Liver (tissue), 9 donors: Measurements from ENCODE around the gene LCN10. TPM values are rescaled to one million over a fixed set of nuclear protein-coding genes. Genes with fewer than 3 reads are reported as not detected.

ENCODE experiments used
- DNase-seq: peaks from one replicate; pipeline ENCODE4 v3.0.0-alpha.2; 2017; ENCODE audit warnings: low spot score
- H3K27ac ChIP-seq, 2 donors: one replicate each; pipeline ENCODE4 v1.7.0; 2013; ENCODE audit warnings: inconsistent platforms in 2 of 2, low read length in 2 of 2, control low read depth in 1 of 2, low read depth in 1 of 2, mild to moderate bottlenecking in 1 of 2
- H3K27me3 ChIP-seq, 4 donors: one replicate each; pipeline versions ENCODE4 v1.6.1 to v1.7.0; 2013; ENCODE audit warnings: low read length in 3 of 4, inconsistent platforms in 1 of 4, mild to moderate bottlenecking in 1 of 4, moderate library complexity in 1 of 4; ENCODE audit not compliant: control insufficient read depth in 4 of 4, insufficient read depth in 4 of 4
- H3K36me3 ChIP-seq, 4 donors: one replicate each; pipeline versions ENCODE4 v1.6.1 to v1.7.0; 2013; ENCODE audit warnings: low read length in 3 of 4, mild to moderate bottlenecking in 3 of 4, low read depth in 1 of 4, moderate library complexity in 1 of 4; ENCODE audit not compliant: control insufficient read depth in 4 of 4, insufficient read depth in 3 of 4
- H3K4me1 ChIP-seq, 4 donors: one replicate each; pipeline versions ENCODE4 v1.6.1 to v1.7.0; 2013; ENCODE audit warnings: low read length in 3 of 4, mild to moderate bottlenecking in 3 of 4, moderate library complexity in 1 of 4; ENCODE audit not compliant: control insufficient read depth in 4 of 4, insufficient read depth in 4 of 4
- H3K4me3 ChIP-seq, 3 donors: one replicate each; pipeline versions ENCODE4 v1.6.1 to v1.7.0; 2013; ENCODE audit warnings: low read length in 3 of 3, control low read depth in 1 of 3, low read depth in 1 of 3, mild to moderate bottlenecking in 1 of 3
- H3K9ac ChIP-seq, 2 donors: one replicate each; pipeline ENCODE4 v1.7.0; 2013; ENCODE audit warnings: low read length in 2 of 2, mild to moderate bottlenecking in 2 of 2, moderate library complexity in 2 of 2, control low read depth in 1 of 2, low read depth in 1 of 2
- H3K9me3 ChIP-seq, 4 donors: one replicate each; pipeline versions ENCODE4 v1.6.1 to v1.7.0; 2013; ENCODE audit warnings: low read length in 3 of 4; ENCODE audit not compliant: control insufficient read depth in 4 of 4
- CTCF ChIP-seq: fragments of 150-350 bp; IDR thresholded peaks from 2 replicates; pipeline ENCODE4 v1.5.1; 2017; ENCODE audit warnings: improper control_type of control experiment, low read depth, low read length; ENCODE audit not compliant: missing input control
- FOXA2 ChIP-seq: IDR thresholded peaks from 2 replicates; pipeline ENCODE4 v1.6.1; 2016; ENCODE audit warnings: antibody characterized with exemption
- GABPA ChIP-seq, 2 donors: IDR thresholded peaks in 1 of 2; conservative IDR thresholded peaks in 1 of 2; 2 replicates each; pipeline ENCODE4 v1.6.1; 2016; ENCODE audit warnings: antibody characterized with exemption in 2 of 2, mild to moderate bottlenecking in 1 of 2, moderate library complexity in 1 of 2
- HNF4A ChIP-seq, 2 donors: conservative IDR thresholded peaks; 2 replicates each; pipeline ENCODE4 v1.6.1; 2016; ENCODE audit warnings: antibody characterized with exemption in 2 of 2, mild to moderate bottlenecking in 2 of 2
- HNF4G ChIP-seq: IDR thresholded peaks from 2 replicates; pipeline ENCODE4 v1.6.1; 2016; ENCODE audit warnings: antibody characterized with exemption
- JUND ChIP-seq, 2 donors: IDR thresholded peaks; 2 replicates each; pipeline ENCODE4 v1.6.1; 2016; ENCODE audit warnings: antibody characterized with exemption in 2 of 2
- NR2F2 ChIP-seq: IDR thresholded peaks from 2 replicates; pipeline ENCODE4 v1.6.1; 2016; ENCODE audit warnings: antibody characterized with exemption
- RAD21 ChIP-seq, 2 donors: IDR thresholded peaks; 2 replicates each; pipeline ENCODE4 v1.6.1; 2016; ENCODE audit warnings: antibody characterized with exemption in 2 of 2, mild to moderate bottlenecking in 2 of 2
- RXRA ChIP-seq, 2 donors: IDR thresholded peaks; 2 replicates each; pipeline ENCODE4 v1.6.1; 2017 to 2018; ENCODE audit warnings: antibody characterized with exemption in 2 of 2, mild to moderate bottlenecking in 1 of 2
- TAF1 ChIP-seq: conservative IDR thresholded peaks from 2 replicates; pipeline ENCODE4 v1.6.1; 2016; ENCODE audit warnings: antibody characterized with exemption, mild to moderate bottlenecking
- ZBTB33 ChIP-seq: IDR thresholded peaks from 2 replicates; pipeline ENCODE4 v1.6.1; 2016; ENCODE audit warnings: antibody characterized with exemption
- WGBS: extraction: QIAGEN DNeasy Blood & Tissue Kit; methylation state at CpG from one replicate; pipeline ENCODE4 v1.1.7; 2013; 5-methylcytosine and 5-hydroxymethylcytosine counted together
- polyA plus RNA-seq, 2 donors: library from polyadenylated mRNA; stranded (reverse) in 1 of 2; unstranded in 1 of 2; fragments of 200-250 nt in 1 of 2; fragments of >200 nt in 1 of 2; fragmentation: Nextera tagmentation in 1 of 2; extraction: Ambion mirVana in 1 of 2; gene quantifications; one replicate each; pipeline versions ENCODE4 v1.2.1 to v1.2.3, GENCODE V29; 2013 to 2015
- total RNA-seq, 2 donors: library from RNA; depleted of rRNA; stranded (reverse); fragments of >200 nt; gene quantifications; one replicate each; pipeline ENCODE4 v1.2.3, GENCODE V29; 2014
- TF ChIP-seq, protein P1 (sequence below): IDR thresholded peaks from 2 replicates; pipeline ENCODE4 v1.6.1; 2016; ENCODE audit warnings: antibody characterized with exemption
- TF ChIP-seq, protein P2 (sequence below): IDR thresholded peaks from 2 replicates; pipeline ENCODE4 v1.6.1; 2016; ENCODE audit warnings: antibody characterized with exemption, mild to moderate bottlenecking
- TF ChIP-seq, protein P3 (sequence below): IDR thresholded peaks from 2 replicates; pipeline ENCODE4 v1.6.1; 2016; ENCODE audit warnings: antibody characterized with exemption
- donor health status: healthy.
- donor health status: healthy.
- donor health status: healthy.
- donor health status: healthy.
- donor health status: healthy.

LCN10 gene
- total and polyA plus RNA-seq, 4 donors: 0.08 to 0.14 (median 0.11) TPM

DNA sequence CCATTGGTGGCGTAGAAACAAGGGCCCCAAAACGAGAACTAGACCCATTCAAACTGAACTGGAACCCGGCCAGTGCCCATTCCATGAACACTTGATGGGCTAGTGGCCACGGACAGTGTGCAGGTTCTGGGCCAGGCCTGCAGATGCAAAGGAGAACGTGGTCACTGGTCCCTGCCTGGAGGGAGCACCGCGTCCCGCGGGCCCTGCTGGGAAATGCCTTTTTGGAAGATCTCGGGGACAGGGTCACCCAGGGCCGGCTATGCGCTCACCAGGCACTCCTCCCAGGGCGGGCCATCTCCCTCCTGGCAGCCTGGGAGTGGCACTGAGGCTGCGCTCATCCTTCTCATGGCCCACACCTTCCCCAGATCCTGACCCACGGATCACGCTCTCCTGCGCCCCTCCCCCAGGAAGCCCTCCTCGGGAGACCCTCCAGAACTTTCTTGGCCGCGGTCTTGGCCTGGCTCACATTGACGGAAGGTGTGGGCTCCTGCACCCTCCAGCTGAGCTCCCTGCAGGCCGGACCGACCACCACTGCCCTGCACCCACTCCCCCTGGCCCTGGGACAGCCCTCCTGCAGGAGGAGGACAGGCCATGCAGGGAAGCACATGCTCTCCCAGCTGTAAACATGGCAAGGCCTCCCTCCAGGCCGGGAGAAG, 33.2 kb downstream of the LCN10 start:
- DNase-seq: no peak
- Histone ChIP-seq H3K4me1 (peaks cover 4 to 19% (median 13%) of the 10 kb centered on the region in 4 donors), H3K9me3 (no peaks in the 10 kb centered on the region), H3K36me3 (no peaks in the 10 kb centered on the region), H3K27ac (no peak overlapping the region), H3K27me3 (no peaks in the 10 kb centered on the region), H3K9ac (no peak overlapping the region), H3K4me3 (no peak overlapping the region)
- 93% methylated on average over 24 of the region's 24 CpGs for WGBS
- TF ChIP-seq FOXA2 (no peak), ZBTB33 (no peak), NR2F2 (no peak), CTCF (no peak), GABPA (IDR thresholded peaks at IDR 0.05 in 1 of 2, conservative IDR thresholded peaks at IDR 0.05 in 1 of 2) (no peak), HNF4A (conservative IDR thresholded peaks at IDR 0.05) (no peak), JUND (IDR thresholded peaks at IDR 0.05) (no peak), HNF4G (no peak), RXRA (IDR thresholded peaks at IDR 0.05) (no peak)
- TF ChIP-seq, protein P1, sequence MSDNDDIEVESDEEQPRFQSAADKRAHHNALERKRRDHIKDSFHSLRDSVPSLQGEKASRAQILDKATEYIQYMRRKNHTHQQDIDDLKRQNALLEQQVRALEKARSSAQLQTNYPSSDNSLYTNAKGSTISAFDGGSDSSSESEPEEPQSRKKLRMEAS: no peak
- TF ChIP-seq, protein P2, sequence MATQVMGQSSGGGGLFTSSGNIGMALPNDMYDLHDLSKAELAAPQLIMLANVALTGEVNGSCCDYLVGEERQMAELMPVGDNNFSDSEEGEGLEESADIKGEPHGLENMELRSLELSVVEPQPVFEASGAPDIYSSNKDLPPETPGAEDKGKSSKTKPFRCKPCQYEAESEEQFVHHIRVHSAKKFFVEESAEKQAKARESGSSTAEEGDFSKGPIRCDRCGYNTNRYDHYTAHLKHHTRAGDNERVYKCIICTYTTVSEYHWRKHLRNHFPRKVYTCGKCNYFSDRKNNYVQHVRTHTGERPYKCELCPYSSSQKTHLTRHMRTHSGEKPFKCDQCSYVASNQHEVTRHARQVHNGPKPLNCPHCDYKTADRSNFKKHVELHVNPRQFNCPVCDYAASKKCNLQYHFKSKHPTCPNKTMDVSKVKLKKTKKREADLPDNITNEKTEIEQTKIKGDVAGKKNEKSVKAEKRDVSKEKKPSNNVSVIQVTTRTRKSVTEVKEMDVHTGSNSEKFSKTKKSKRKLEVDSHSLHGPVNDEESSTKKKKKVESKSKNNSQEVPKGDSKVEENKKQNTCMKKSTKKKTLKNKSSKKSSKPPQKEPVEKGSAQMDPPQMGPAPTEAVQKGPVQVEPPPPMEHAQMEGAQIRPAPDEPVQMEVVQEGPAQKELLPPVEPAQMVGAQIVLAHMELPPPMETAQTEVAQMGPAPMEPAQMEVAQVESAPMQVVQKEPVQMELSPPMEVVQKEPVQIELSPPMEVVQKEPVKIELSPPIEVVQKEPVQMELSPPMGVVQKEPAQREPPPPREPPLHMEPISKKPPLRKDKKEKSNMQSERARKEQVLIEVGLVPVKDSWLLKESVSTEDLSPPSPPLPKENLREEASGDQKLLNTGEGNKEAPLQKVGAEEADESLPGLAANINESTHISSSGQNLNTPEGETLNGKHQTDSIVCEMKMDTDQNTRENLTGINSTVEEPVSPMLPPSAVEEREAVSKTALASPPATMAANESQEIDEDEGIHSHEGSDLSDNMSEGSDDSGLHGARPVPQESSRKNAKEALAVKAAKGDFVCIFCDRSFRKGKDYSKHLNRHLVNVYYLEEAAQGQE: no peak
- TF ChIP-seq, protein P3, sequence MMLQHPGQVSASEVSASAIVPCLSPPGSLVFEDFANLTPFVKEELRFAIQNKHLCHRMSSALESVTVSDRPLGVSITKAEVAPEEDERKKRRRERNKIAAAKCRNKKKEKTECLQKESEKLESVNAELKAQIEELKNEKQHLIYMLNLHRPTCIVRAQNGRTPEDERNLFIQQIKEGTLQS: no peak

GRCh38 chr9:136707849-136708517, 34.8 kb downstream of the LCN10 start:
- no peak overlapping the region for H3K27ac ChIP-seq
- H3K4me1 ChIP-seq: peaks cover 4 to 10% (median 6%) of the 10 kb centered on the region in 4 donors
- no peak for DNase-seq
- no peaks in the 10 kb centered on the region for H3K27me3 ChIP-seq
- H3K36me3 ChIP-seq: no peaks in the 10 kb centered on the region
- H3K4me3 ChIP-seq: no peak overlapping the region
- WGBS: 95% methylated on average over 22 of the region's 22 CpGs
- TF ChIP-seq TAF1 (no peak), FOXA2 (no peak), RXRA (IDR thresholded peaks at IDR 0.05) (no peak), RAD21 (IDR thresholded peaks at IDR 0.05) (no peak), HNF4A (conservative IDR thresholded peaks at IDR 0.05) (no peak), HNF4G (no peak)
- H3K9ac ChIP-seq: no peak overlapping the region
- H3K9me3 ChIP-seq: no peaks in the 10 kb centered on the region
